NCI-H1930 (cell line): Measurements from ENCODE around the gene EHHADH.
"Not testable (repeated sequence)": the region's sequence is repeated elsewhere in the genome, so short reads cannot be mapped to it uniquely, and the experiment has no call there.

Source experiments
- DNase-seq, 2 experiments: peaks; one replicate each; lab custom pipeline; 2025; lab: John Stamatoyannopoulos, UW

Gene EHHADH

DNA sequence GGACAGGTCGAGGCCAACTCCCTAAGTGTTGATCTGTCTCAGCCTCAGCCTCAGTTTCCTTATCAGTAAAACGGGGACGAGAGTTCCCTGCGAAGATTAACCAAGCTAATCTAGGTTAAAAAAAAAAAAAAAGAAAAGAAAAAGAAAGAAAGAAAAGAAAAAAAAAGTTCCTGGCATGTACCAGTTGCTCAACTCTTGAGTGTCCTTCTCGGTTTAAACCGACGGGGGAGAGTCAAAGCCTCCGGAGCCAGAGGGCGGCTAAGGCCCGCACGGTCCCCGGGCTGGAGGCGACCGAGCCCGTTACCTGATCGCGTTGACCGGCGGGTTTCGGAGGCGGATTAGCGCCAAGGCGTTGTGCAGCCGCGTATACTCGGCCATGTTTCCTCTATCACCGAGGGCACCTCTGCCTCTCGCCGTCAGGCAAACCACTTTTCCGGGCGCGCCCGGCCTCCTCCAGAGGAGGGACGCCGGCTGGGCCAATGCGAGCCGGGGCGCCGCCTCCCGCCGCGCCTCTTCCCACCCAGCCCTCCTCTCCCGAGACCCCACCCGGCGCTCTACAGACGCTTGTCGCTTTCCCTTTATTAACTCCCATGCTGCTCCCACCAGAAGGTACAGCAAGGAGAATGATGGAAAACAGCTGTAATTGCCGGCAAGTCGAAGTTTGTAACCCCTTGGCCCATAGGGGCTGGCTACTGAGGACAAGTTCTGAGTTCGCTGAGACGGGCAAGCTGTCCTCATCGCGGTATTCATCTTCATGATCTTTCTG lies at the start of gene EHHADH:
EHHADH (minus strand) TSS at position 405 of the 766 bp plus-strand sequence; CDS start at position 378, 27 bp downstream.
- peak; percentile 27 to 67 for DNase-seq

DNA sequence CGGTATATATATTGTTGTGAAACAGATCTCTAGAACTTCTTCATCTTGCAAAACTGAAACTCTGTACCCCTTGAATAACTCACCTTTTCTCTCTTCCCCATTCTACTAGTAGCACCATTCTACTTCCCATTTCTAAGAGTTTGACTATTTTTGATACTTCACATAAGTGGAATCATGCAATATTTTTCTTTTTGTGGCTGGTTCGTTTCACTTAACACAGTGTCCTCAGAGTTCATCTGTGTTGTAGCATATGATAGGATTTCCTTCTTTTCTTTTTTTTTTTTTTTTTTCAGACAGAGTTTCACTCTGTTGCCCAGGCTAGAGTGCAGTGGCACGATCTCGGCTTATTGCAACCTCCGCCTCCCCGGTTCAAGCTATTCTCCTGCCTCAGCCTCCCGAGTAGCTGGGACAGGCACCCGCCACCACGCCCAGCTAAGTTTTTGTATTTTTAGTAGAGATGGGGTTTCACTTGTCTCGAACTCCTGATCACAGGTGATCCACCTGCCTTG lies 46.1 kb upstream of the EHHADH start:
- not testable (repeated sequence) for DNase-seq

GRCh38 chr3:185297867-185298266 lies 44.0 kb upstream of the EHHADH start:
- no peak for DNase-seq

DNA sequence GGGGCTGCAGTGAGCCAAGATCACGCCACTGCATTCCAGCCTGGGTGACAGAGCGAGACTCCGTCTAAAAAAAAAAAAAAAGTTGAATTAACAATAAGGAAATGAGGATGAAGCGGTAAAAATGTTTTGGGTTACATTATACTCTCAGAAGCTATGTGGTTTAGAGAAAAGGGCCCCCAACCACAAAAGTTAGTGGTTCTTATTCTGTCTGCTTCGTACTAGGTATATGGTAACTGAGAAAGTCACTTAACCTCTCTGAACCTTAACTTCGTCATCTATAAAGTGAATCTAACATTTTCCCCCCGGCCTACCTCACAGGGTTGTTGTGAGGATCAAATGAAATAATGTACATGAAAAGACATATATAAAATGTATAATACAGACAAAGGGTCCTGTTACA lies 38.4 kb upstream of the EHHADH start:
- no peak for DNase-seq

DNA sequence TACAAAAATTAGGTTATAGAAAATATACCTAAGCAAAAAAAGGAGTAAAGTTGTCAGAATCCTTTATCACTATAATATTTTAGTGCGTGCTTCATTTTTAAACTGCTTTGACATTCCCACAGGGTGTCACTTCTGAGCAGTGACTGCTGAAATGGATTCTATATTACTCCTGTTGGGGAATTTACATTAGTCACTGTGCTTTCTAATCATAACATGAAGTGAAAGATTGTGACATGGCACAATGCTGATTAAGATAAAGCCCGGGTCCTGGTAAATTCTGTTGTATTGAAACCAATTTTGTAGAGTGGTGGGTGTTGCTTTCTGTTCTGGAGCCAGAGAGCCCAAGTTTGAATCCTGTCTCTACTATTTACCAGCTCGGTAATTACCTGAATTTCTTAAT lies 36.4 kb upstream of the EHHADH start:
- no peak for DNase-seq

- no peak for DNase-seq
Observed at GRCh38 chr3:185283374-185283935, 29.6 kb upstream of the EHHADH start.

DNA sequence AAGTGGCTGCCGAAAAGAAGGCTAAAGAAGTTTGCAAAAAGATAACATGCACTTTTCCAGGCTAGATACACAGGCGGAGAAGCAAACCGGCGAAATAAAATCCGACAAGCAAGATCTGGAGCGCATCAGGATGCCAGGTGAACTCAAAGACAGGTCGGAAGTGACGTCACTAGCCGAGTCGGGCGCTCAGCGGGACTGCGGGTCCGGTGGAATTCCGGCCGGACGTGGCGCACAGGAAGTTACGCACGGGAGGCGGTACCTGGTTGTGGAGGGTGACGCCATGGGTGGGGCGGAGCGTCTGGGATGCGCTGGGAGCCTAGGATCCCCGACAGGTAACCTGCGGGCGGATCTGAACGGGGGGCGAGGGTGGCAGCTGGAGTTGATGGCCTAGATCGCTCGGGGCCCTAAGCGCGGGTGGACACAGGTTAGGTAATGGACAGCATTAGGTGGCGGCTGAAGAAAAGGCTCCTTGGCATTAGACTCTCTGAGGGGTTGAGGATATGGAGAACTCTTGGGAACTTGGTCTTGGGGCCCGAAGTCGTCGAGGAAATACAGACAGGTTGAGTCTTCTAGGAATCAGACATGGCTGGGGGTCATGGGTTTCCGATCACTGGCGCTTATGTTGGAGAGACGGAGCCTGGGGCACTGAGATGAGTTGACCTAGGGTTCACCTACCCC lies 29.0 kb upstream of the EHHADH start:
- peak; percentile 95 to 97 for DNase-seq

GRCh38 chr3:185280572-185281365 lies 26.9 kb upstream of the EHHADH start:
- DNase-seq: peak in 1 of 2 experiments; percentile 13

DNA sequence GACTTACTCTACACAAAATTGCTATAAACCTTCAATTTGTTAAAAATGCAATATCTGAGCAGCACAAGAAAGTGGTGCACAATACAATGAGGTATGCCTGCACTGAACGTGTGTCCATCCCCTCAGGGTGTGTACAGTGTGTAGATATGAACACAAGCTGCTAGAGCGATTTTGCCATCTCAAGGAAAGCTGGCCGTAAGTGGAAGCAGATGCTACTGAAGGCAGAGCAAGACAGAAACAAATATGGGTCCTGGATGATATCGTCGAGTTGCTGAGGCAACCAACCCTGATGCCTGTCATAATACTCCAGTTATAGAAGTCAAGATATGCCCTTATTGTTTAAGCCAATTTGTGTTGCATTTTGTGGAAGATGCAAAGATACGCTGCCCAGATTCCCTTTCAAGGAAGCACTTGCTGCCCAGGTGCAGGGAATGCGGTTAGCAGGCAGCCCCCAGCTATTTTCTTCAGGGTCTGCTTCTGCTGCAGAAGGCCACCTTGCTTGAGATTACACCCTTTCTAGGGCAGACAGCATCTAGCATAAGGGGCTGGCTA lies 25.8 kb upstream of the EHHADH start:
- DNase-seq: no peak

- no peak for DNase-seq
Observed at GRCh38 chr3:185276415-185276814, 22.6 kb upstream of the EHHADH start.

DNA sequence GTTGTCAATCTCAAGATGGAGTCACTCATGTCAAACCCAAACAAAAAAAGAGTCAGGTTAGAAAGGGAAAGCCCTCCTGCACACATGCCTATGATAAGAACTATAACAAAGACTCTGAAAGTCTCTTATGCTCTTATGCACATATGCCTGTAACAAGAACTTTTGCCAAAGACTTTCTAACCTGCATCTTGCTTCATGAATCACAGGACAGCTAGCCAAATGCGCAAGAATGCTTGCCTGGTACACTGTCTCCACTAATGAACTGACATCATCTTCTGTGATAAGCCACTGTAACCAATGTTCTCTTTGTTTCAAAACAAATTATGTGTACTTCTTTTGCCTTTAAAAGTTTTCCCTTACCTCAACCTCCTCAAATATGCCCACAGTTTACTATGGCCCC lies 18.2 kb upstream of the EHHADH start:
- no peak for DNase-seq

- no peak for DNase-seq
Observed at GRCh38 chr3:185270956-185271332, 17.1 kb upstream of the EHHADH start.

GRCh38 chr3:185270262-185270955 lies 16.6 kb upstream of the EHHADH start:
- peak; percentile 4 to 40 for DNase-seq

GRCh38 chr3:185268194-185268962 lies 14.5 kb upstream of the EHHADH start:
- no peak for DNase-seq

DNA sequence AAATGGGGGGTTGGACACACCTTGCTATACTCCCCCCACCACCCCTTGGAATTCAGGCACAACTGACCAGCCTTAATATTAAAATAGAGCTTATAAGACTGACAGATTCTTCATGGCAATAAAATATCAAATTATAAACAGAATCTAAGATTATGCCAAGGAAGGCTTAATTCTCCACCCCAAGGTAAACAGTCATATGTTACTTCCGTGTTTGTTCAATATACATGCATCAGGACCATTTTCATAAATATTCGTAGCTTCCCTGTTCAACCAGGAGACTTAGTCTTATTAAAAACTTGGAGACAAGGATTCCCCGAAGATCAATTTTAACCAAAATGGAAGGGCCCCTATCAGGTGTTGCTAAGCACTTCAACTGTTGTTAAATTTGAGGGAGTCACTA lies 13.3 kb upstream of the EHHADH start:
- no peak for DNase-seq

DNA sequence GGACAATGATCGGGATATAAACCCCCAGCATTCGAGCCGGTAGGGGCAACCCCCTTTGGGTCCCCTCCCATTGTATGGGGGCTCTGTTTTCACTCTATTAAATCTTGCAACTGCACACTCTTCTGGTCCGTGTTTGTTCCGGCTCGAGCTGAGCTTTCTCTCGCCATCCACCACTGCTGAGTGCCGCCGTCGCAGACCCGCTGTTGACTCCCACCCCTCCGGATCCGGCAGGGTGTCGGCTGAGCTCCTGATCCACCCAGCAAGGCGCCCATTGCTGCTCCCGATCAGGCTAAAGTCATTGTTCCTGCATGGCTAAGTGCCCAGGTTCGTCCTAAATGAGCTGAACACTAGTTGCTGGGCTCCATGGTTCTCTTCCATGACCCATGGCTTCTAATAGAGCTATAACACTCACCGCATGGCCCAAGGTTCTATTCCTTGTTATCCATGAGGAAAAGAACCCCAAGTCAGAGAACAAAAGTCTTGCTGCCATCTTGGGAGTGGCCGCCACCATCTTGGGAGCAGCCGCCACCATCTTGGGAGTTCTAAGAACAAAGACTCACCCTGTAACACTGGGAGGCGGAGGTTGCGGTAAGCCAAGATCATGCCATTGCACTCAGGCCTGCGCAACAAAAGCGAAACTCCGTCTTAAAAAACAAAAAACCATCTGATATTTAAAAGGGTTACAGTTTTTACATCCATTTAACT lies 11.2 kb upstream of the EHHADH start:
- DNase-seq: no peak

DNA sequence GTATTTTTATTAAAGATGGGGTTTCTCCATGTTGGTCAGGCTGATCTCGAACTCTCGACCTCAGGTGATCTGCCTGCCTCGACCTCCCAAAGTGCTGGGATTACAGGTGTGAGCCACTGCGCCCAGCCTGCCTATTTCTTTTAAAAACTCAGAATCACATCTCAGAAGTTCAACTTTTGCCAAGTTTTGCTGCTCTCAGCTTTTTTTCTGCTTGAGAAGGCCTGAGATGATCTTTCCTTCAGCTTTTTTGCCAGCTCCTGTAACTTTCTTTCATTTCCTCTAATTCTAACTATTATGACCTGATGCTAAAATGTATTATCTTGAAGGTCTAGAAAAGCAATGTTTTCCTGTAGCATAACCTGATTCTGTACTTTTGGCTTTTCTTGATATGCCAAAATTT lies 9.6 kb upstream of the EHHADH start:
- no peak for DNase-seq

DNA sequence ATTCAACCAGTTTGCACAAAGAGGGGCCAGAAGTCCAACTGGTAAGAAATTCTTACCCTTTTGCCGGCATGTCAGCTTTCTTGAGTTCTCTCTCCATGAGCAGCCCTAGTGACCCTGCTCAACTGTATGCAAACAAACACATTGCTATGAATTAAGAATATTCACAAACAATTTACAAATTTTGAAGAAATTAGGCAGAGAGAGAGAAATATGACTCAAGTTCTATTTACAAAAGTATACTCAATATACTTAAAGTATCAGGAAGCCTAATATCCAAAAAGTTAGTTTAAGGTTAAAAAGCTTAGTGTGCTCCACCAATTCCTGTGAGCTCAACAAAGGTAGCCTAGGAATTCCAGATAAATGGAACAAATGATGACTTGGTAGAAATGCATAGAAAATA lies 3.5 kb upstream of the EHHADH start:
- DNase-seq: no peak

GRCh38 chr3:185254799-185255198 lies 950 bp upstream of the EHHADH start:
- no peak for DNase-seq

- DNase-seq: not testable (repeated sequence)
Observed at GRCh38 chr3:185253133-185253532, 716 bp downstream of the EHHADH start.
